ENCODE data around the gene MT1HL1.

The MT1HL1 gene

DNA sequence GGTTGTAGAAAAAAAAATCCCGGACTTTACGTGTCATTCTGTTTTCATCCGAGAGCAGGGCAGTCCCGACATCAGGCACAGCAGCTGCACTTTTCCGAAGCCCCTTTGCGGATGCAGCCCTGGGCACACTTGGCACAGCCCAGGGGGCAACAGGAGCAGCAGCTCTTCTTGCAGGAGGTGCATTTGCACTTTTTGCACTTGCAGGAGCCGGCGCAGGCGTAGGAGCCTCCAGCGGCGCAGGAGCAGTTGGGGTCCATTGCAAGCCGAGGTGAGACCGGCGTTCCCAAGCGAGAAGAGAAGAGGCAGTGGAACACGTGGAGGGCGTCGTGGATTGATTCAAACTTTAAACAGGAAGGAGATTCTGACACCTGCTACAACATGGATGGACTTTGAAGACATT is at the start of gene MT1HL1:
Gene MT1HL1, minus strand, starts transcription at position 326 of the 400 bp plus-strand sequence. Its CDS starts 69 bp downstream, at position 257.
- Histone ChIP-seq H3K36me3 (ENCODE audit: insufficient read depth, low read length) (no peaks in the 10 kb centered on the region), H3K4me3 (ENCODE audit: low read depth, low read length, poor library complexity, severe bottlenecking) (no peak within 1 kb of the TSS), H3K27ac (ENCODE audit: low read depth, low read length, poor library complexity, severe bottlenecking) (no peak within 1 kb of the TSS), H3K27me3 (ENCODE audit: insufficient read depth, low read length) (peaks cover 3% of the 10 kb centered on the region; the same call in 1 of the 2 replicates), H3K9me2 (ENCODE audit: low read depth, low read length) (no peaks in the 10 kb centered on the region), H3K79me2 (ENCODE audit: insufficient read depth, low read length) (no peaks in the 10 kb centered on the region), H2AFZ (ENCODE audit: low read length) (no peak within 1 kb of the TSS), H3K4me1 (ENCODE audit: insufficient read depth, low read length, severe bottlenecking) (no peaks in the 10 kb centered on the region), H3F3A (ENCODE audit: insufficient read depth, low read length) (no peaks in the 10 kb centered on the region), H4K20me1 (ENCODE audit: insufficient read depth, low read length) (no peaks in the 10 kb centered on the region), H3K9me3 (ENCODE audit: low read length) (no peaks in the 10 kb centered on the region), H3K4me2 (ENCODE audit: low read length) (no peak within 1 kb of the TSS), H3K9ac (ENCODE audit: low read length) (no peak within 1 kb of the TSS)
- no peak for TF ChIP-seq EZH2 (IDR thresholded peaks at IDR 0.05; ENCODE audit: borderline replicate concordance, low read length)
- TF ChIP-seq, protein P1, sequence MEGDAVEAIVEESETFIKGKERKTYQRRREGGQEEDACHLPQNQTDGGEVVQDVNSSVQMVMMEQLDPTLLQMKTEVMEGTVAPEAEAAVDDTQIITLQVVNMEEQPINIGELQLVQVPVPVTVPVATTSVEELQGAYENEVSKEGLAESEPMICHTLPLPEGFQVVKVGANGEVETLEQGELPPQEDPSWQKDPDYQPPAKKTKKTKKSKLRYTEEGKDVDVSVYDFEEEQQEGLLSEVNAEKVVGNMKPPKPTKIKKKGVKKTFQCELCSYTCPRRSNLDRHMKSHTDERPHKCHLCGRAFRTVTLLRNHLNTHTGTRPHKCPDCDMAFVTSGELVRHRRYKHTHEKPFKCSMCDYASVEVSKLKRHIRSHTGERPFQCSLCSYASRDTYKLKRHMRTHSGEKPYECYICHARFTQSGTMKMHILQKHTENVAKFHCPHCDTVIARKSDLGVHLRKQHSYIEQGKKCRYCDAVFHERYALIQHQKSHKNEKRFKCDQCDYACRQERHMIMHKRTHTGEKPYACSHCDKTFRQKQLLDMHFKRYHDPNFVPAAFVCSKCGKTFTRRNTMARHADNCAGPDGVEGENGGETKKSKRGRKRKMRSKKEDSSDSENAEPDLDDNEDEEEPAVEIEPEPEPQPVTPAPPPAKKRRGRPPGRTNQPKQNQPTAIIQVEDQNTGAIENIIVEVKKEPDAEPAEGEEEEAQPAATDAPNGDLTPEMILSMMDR (IDR thresholded peaks at IDR 0.05; ENCODE audit: low read length): no peak

- Histone ChIP-seq H3K9me2 (ENCODE audit: low read depth, low read length) (no peaks in the 10 kb centered on the region), H3K9me3 (ENCODE audit: low read length) (no peaks in the 10 kb centered on the region), H3K4me3 (ENCODE audit: low read depth, low read length, poor library complexity, severe bottlenecking) (no peak overlapping the region), H3K36me3 (ENCODE audit: insufficient read depth, low read length) (no peaks in the 10 kb centered on the region), H3K9ac (ENCODE audit: low read length) (no peak overlapping the region), H3K27me3 (ENCODE audit: insufficient read depth, low read length) (0 out of 2 replicates have a peak, but pooled peaks cover 3% of the 10 kb centered on the region), H2AFZ (ENCODE audit: low read length) (no peak overlapping the region), H3K4me2 (ENCODE audit: low read length) (no peak overlapping the region), H3K4me1 (ENCODE audit: insufficient read depth, low read length, severe bottlenecking) (no peaks in the 10 kb centered on the region), H3K27ac (ENCODE audit: low read depth, low read length, poor library complexity, severe bottlenecking) (no peak overlapping the region), H3K79me2 (ENCODE audit: insufficient read depth, low read length) (no peaks in the 10 kb centered on the region), H4K20me1 (ENCODE audit: insufficient read depth, low read length) (no peaks in the 10 kb centered on the region), H3F3A (ENCODE audit: insufficient read depth, low read length) (no peaks in the 10 kb centered on the region)
- no peak for TF ChIP-seq EZH2 (IDR thresholded peaks at IDR 0.05; ENCODE audit: borderline replicate concordance, low read length)
- TF ChIP-seq, protein P1 (IDR thresholded peaks at IDR 0.05; ENCODE audit: low read length): no peak
These were observed 46.7 kb upstream of the MT1HL1 start for GRCh38 chr1:237050915-237051314.

GRCh38 chr1:237050185-237050584 is 45.9 kb upstream of the MT1HL1 start:
- no peaks in the 10 kb centered on the region for H4K20me1 ChIP-seq (ENCODE audit: insufficient read depth, low read length)
- H3K9me2 ChIP-seq (ENCODE audit: low read depth, low read length): no peaks in the 10 kb centered on the region
- H3K36me3 ChIP-seq (ENCODE audit: insufficient read depth, low read length): no peaks in the 10 kb centered on the region
- no peaks in the 10 kb centered on the region for H3K9me3 ChIP-seq (ENCODE audit: low read length)
- TF ChIP-seq EZH2 (IDR thresholded peaks at IDR 0.05; ENCODE audit: borderline replicate concordance, low read length): no peak
- TF ChIP-seq, protein P1 (IDR thresholded peaks at IDR 0.05; ENCODE audit: low read length): no peak
- no peak overlapping the region for H2AFZ ChIP-seq (ENCODE audit: low read length)
- H3K9ac ChIP-seq (ENCODE audit: low read length): no peak overlapping the region
- H3K4me1 ChIP-seq (ENCODE audit: insufficient read depth, low read length, severe bottlenecking): no peaks in the 10 kb centered on the region
- H3K79me2 ChIP-seq (ENCODE audit: insufficient read depth, low read length): no peaks in the 10 kb centered on the region
- no peak overlapping the region for H3K27ac ChIP-seq (ENCODE audit: low read depth, low read length, poor library complexity, severe bottlenecking)
- no peaks in the 10 kb centered on the region for H3F3A ChIP-seq (ENCODE audit: insufficient read depth, low read length)
- no peak overlapping the region for H3K4me2 ChIP-seq (ENCODE audit: low read length)
- H3K27me3 ChIP-seq (ENCODE audit: insufficient read depth, low read length): 0 out of 2 replicates have a peak, but pooled peaks cover 3% of the 10 kb centered on the region
- no peak overlapping the region for H3K4me3 ChIP-seq (ENCODE audit: low read depth, low read length, poor library complexity, severe bottlenecking)
